Ammon's horn (tissue), 1 donor: ENCODE results near the gene DCAF4L1.

Experiments
- DNase-seq: peaks from one replicate; pipeline ENCODE4 v3.0.0-alpha.2; 2016; ENCODE audit warnings: low spot score

Gene DCAF4L1

DNA sequence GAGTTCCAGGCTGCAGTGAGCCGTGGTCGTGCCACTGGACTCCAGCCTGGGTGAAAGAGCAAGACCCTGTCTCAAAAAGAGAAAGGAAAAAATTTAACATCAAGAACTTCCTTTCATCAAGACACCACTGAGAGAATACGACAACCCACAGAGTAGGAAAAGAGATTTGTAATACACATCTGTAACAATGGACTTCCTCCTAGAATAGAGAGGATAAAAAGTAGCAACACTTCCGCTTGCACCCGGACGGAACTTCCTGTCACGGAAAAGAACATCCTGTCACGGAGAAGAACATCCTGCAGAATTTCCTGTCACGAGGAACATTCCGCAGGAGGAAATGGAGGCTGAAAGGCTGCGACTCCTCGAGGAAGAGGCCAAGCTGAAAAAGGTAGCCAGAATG, at the start of gene DCAF4L1:
TSS of gene DCAF4L1 (plus strand) at position 301 of the 400 bp plus-strand sequence. CDS start at position 338, 37 bp downstream.
- DNase-seq = no peak

DNA sequence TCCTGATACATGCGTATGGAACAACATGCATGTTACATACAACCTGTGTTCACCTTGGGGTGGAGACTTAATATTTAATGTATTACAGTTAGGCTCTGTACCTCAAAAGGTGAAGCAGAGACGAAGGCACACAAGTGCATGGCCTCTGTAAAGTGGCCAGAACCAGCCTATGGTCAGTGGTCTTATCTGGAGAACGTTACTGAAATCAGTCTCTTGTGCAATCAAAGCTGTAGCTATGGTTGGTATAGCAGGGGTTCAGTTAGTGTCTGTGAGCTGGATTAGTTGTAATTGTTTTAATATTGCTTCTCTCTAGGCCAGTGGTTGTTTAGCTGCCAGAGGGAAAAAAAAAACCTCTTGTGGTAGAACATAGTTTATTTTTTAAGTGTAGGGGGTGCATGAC, 48.6 kb upstream of the DCAF4L1 start:
- DNase-seq = no peak

DNA sequence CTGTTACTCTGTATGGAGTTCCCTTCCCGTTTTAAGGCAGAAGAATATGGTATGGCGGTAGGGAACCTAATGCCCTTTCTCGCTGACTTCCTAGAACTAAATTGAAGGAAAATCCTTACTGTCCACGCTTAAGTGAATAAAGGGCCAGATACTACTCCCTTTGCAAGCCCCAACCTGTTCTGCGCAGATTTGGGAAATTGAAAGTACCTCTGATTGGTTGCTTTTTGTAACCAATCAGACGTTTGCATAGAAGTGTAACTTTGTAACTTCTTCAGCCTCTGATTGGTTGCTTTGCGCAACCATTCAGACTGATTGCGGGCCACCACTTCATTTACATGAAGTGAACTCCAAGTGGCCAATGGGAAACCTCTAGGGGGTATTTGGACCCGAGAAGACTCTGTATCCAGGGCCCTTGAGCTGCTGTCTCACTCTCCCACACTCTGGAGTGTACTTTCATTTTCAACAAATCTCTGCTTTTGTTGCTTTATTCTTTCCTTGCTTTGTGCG, 47.5 kb upstream of the DCAF4L1 start:
- DNase-seq = no peak

DNA sequence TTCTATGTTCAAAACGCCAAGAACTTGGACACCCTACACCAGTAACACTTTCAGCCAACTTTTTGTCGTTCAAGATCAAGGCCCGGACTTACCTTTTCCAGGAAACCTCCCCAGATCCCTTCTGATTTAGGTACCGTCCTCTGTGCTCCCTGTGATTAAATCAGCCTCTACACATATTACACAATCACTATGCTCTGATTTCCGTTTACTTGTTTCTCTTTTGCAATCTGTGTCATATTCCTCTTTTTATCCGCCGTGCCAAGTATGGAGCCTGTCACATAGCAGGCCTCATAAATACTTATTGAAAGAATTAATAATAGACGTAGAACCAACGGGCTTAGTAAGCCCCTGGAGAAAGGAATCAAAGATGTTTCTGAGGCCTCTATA, 47.0 kb upstream of the DCAF4L1 start:
- DNase-seq = peak; percentile 5

GRCh38 chr4:41934901-41935651, 46.5 kb upstream of the DCAF4L1 start, which contains the start of gene TMEM33:
TMEM33 (plus strand) TSS chr4:41935429; CDS start chr4:41935485, 56 bp downstream.
- DNase-seq = peak; percentile 94

GRCh38 chr4:41935652-41936021, 45.9 kb upstream of the DCAF4L1 start:
- DNase-seq = no peak

DNA sequence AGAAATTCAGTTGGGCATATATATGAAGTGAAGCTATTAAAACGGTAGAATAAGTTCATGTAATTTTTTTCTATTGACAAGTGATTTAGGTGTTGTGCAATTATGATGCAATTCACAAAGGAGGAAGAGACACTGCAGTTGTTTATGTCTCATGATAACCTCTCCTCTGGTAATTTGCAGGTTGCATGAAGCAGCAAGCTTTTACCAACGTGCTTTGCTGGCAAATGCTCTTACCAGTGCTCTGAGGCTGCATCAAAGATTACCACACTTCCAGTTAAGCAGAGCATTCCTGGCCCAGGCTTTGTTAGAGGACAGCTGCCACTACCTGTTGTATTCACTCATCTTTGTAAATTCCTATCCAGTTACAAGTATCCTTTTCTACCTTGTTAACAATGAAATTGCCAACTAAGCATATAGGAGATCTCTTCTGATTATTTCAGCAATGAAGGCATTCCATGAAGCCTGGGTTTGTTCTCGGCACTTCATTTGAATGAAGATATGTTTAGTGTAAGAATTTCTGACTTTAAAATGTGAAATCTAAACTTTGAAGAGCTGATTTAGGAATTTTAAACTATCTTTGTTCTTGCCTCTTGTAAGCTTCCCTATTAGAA, 42.4 kb upstream of the DCAF4L1 start:
- no peak for DNase-seq

DNA sequence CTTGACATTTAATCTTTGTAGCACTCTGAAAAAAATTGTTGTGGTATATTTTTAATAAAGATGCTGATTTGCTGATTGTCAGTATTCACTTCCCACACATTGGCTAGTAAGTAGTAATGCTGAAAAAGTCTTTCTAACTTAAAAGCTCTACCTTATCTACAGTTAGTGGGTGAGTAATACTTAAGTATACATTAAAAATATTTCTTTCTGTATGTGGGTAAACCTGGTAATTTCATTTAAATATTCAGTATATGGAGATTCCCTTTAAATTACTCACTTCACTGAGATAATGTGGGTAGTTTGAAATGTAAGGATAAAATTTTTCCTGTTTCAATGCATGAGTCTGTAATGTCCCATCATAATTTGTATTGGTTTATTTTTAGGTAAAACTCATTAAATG, 40.7 kb upstream of the DCAF4L1 start:
- no peak for DNase-seq

DNA sequence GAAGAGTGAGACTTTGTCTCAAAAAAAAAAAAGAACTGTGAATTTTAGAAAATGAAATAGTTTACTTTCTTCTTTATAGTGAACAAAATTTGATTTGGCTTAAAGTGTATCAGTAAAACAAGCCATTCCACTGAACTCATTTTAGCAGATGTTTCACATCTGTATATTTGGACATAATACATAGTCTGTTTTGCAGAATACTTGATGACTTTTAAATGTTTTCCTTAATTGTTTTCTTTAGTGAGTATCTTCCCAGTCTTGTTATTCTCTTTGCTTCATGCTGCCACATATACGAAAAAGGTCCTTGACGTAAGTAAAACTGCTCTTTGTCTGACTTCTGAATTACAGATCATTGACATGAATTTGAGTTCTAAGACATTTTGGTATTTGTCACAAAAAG, 38.0 kb upstream of the DCAF4L1 start:
- DNase-seq = no peak

DNA sequence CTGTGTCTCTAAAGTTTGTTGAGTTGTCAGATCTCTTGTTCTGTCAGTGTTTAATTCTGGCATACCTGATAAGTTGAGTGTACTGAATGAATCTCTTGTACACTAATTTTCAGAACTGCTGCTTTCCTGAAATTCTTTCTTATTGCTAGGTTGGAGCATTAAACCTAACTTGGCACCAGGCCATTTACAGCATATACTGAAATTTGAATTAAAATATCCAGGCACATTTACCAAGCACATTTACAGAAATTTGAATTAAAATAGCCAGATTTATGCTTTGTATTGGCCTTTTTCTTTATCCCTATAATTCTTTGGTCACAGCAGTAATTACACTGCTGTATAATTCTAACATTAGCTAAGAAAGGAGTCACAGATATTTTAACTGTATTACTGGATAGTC, 37.5 kb upstream of the DCAF4L1 start:
- DNase-seq = no peak

- DNase-seq = no peak
Measured at GRCh38 chr4:41949531-41949930, 32.0 kb upstream of the DCAF4L1 start.

DNA sequence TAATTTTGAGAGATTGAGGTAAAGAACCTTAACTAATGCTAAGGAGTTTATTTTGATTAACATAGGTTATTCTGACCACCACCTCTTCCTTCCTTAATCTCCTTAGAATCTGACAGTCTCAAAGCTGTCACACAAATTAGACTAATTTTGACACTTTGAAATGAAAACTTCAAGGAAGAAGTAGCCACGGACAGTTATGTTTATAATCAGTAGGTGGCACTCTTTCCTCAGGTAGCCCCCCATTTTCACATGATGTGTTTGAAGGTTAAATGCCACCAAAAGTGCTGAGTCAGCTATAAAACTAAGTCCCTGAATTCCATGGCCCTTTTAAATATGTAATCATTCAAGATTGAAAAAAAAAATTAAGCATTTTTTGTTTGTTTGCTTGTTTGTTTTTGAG, 23.9 kb upstream of the DCAF4L1 start:
- DNase-seq = no peak

- no peak for DNase-seq
Measured at GRCh38 chr4:41963105-41963504, 18.5 kb upstream of the DCAF4L1 start.

- no peak for DNase-seq
Measured at GRCh38 chr4:41964401-41964800, 17.2 kb upstream of the DCAF4L1 start.

- DNase-seq = no peak
Measured at GRCh38 chr4:41967392-41967791, 14.2 kb upstream of the DCAF4L1 start.

DNA sequence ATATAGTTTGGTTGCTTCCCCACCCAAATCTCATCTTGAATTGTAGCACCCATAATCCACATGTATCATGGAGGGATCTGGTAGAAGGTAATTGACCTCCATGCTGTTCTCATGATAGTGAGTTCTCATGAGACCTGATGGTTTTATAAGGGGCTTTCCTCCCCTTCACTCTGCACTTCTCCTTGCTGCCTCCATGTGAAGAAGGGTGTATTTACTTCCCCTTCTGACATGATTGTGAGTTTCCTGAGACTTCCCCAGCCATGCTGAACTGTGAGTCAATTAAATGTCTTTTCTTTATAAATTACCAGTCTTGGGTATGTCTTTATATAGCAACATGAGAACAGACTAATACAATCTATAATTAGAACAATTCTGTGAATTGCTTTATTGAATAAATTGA, 11.9 kb upstream of the DCAF4L1 start:
- DNase-seq = no peak

GRCh38 chr4:41975341-41975740, 6.2 kb upstream of the DCAF4L1 start:
- DNase-seq = no peak

DNA sequence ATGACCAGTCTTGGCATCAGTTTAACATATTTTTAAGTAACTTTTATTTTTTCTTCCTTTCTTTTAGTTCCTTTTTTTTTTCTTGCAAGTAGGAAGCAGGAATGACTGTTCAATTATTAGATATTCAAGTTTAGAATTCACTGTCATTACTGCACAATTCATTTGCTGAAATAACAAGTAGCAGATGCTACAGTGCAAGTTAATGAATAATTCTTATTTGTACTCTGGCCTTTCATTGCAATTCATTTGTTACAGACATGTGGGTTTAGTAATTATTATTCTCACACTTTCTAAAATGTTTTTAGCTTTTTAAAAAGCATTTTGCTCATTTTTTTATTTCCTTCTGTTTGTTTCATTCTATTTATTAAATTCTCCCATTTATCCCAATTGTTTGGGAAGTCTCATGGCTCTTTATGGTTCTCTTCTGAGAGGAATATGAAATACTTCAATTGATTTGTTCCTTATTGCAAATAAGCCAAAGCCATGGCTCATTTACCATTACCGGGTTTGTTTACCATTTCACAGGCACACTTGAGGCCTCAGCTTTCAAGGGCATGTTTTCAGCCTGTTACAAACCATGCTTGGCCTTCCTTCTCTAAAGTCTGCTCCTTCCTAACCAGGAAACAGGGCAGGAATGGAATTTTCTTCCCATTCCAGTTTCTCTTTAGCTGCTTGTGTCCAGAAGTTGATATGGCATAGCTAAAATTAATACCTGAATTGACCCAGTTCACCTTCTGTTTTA, 4.6 kb upstream of the DCAF4L1 start:
- no peak for DNase-seq

- no peak for DNase-seq
Measured at GRCh38 chr4:41977709-41978108, 3.8 kb upstream of the DCAF4L1 start.

GRCh38 chr4:41982716-41983115, 1.2 kb downstream of the DCAF4L1 start:
- DNase-seq = no peak

DNA sequence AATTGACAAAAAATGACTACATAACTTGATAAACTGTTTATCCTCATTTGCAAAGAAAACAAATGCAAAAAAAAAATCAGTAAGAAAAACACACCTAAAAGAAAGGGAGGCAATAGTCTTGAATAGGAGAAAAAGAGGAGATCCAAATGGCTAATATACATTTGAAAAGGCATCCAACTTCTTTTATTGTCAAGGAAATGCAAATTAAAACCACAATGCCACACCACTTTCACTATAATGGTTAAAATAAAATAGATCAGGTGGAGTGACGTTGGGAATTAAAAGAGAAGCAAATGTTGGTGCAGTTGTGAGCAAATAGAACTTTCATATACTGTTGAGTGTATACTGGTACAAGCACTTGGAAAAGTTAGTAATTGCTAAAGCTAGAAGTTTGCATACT, 3.6 kb downstream of the DCAF4L1 start:
- no peak for DNase-seq

DNA sequence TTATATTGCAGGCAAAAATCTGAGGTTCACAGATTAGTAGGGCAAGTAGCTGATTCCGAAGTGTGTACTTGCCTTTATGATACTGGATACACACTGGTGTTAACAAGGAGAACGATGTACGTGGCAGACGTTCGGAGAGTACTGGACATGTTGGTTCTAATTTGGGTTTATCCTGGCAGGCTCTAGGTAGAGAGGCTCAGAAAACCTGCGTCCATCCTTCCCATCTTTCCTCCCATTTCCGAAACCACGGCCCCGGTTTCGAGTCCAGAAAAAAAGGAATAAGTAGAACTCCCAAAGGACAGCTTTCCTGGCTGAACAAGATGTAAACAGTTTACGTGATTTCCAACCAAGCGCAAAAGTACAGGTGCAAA, 8.4 kb downstream of the DCAF4L1 start:
- no peak for DNase-seq
